ENCODE measurements around the gene IFNLR1.

Gene IFNLR1

GRCh38 chr1:24205345-24206082 lies 18.4 kb upstream of the IFNLR1 start:
- no peak for DNase-seq

- no peak for DNase-seq
These were observed 17.0 kb upstream of the IFNLR1 start for GRCh38 chr1:24204116-24204515.

- peak; percentile 18 for DNase-seq
These were observed 16.3 kb upstream of the IFNLR1 start for GRCh38 chr1:24203404-24203803.

GRCh38 chr1:24202987-24203386 lies 15.9 kb upstream of the IFNLR1 start:
- no peak for DNase-seq

- no peak for DNase-seq
These were observed 15.5 kb upstream of the IFNLR1 start for GRCh38 chr1:24202556-24202955.

- DNase-seq = peak; percentile 66
These were observed 14.9 kb upstream of the IFNLR1 start for GRCh38 chr1:24201941-24202440.

- DNase-seq = peak; percentile 80
These were observed 12.3 kb upstream of the IFNLR1 start for GRCh38 chr1:24199291-24199900.

- no peak for DNase-seq
These were observed 11.7 kb upstream of the IFNLR1 start for GRCh38 chr1:24198766-24199165.

- DNase-seq = no peak
These were observed 8.8 kb upstream of the IFNLR1 start for GRCh38 chr1:24195874-24196273.

- no peak for DNase-seq
These were observed 8.0 kb upstream of the IFNLR1 start for GRCh38 chr1:24195136-24195535.

GRCh38 chr1:24193046-24193445 lies 6.0 kb upstream of the IFNLR1 start:
- DNase-seq = no peak

GRCh38 chr1:24191860-24192259 lies 4.8 kb upstream of the IFNLR1 start:
- peak; percentile 63 for DNase-seq

- no peak for DNase-seq
These were observed 3.9 kb upstream of the IFNLR1 start for GRCh38 chr1:24190983-24191461.

GRCh38 chr1:24189528-24189927 lies 2.4 kb upstream of the IFNLR1 start:
- DNase-seq = peak; percentile 33

- DNase-seq = no peak
These were observed 437 bp downstream of the IFNLR1 start for GRCh38 chr1:24186711-24186992.

GRCh38 chr1:24186031-24186710 lies 918 bp downstream of the IFNLR1 start:
- no peak for DNase-seq

GRCh38 chr1:24185076-24185475 lies 2.0 kb downstream of the IFNLR1 start:
- no peak for DNase-seq

- DNase-seq = no peak
These were observed 5.0 kb downstream of the IFNLR1 start for GRCh38 chr1:24182061-24182460.

GRCh38 chr1:24181619-24182018 lies 5.5 kb downstream of the IFNLR1 start:
- no peak for DNase-seq

- DNase-seq = no peak
These were observed 6.4 kb downstream of the IFNLR1 start for GRCh38 chr1:24180676-24181075.

- no peak for DNase-seq
These were observed 7.7 kb downstream of the IFNLR1 start for GRCh38 chr1:24179251-24179840.

GRCh38 chr1:24178407-24178806 lies 8.7 kb downstream of the IFNLR1 start:
- DNase-seq = no peak

- DNase-seq = no peak
These were observed 9.9 kb downstream of the IFNLR1 start for GRCh38 chr1:24177161-24177560.

Measured in stimulated activated CD4-positive, alpha-beta T cell treated with anti-CD3 and anti-CD28 coated beads, Interleukin-4, amount 100 ng/mL, for 24 hours (primary cell).